Activated CD4-positive, alpha-beta T cell treated with anti-CD3 and anti-CD28 coated beads, Interleukin-2, amount 50 U/mL, for 16 hours (primary cell): ENCODE measurements around the gene CNTN4.

ENCODE experiments used
- DNase-seq: peaks from one replicate; pipeline ENCODE4 v3.0.0-alpha.2; 2020

Gene CNTN4

DNA sequence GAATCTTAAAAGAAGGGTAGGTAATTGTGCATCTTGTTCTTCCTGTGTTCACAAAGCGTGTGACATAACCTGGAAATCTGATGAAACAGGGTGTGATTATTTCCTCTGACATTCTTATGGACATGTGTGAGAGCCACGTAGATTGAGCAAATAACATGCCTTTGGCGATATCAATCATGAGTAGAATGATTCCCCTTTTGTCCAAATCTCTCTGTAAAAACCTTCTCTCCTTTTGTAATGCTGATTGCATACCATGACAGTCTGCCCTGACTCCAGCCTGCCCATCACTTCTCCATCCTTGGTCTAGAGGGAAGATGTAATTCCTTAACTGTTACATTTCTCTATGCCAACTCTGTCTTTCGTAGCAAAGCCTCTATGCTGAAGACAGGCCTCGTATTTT lies 896.5 kb downstream of the CNTN4 start:
- DNase-seq = no peak

DNA sequence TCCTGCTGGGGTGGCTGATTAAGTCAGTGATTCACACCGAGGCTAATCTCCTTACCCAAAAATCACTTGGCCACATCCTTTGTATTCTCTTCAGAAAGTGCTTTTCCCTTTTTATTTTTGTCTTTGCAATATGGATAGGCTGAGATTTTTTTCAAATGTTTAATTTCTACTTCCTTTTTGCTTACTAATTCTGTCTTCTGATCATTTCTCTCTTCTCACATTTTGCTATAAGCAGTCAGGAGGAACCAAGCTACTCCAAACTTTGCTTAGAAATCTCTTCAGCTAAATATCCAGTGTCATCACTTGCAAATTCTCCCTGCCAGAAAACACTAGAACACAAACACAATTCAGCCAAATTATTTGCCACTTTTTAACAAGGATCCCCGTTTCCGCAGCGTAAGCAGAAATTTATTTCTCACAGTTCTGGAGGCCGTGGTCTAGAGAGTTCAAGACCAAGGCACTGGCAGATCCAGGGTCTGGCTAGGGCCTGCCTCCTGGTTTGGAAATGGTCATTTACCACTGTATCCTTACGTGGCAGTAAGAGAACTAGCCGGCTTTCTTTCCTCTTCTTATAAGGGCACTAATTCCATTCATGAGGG lies 906.6 kb downstream of the CNTN4 start:
- no peak for DNase-seq

DNA sequence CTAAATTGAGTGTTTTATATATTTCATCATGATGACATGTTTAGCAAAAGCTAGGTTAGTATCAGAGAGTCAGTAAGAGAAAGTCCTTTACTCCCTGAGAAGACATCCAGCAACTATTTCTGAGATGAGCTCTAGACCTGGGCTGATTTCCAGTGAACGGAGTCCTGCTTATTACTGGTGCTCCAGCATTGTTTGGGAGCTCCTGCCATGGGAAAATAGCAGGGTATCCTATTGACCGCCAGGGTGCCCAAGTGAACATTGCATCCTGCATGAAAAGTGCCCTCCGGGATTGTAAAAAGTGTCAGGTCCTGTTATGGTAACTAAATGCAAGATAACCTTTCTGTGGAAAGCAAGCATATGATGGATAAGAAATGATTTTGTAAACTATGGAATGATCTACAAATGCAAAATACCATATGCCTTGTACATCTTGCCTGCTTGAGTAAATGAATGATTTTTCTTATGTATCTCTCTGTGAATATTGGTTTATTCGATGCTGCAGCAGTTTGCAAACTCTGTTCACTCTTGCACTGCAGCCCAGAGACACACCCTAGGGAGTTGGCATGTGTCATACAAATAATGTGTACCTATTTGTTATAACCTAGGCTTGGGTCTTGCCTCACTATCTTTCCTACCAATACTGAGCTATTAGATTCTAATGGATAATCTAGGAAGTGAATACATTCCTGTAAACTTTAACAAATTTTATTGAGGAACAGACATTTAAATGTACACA lies 914.8 kb downstream of the CNTN4 start:
- no peak for DNase-seq

DNA sequence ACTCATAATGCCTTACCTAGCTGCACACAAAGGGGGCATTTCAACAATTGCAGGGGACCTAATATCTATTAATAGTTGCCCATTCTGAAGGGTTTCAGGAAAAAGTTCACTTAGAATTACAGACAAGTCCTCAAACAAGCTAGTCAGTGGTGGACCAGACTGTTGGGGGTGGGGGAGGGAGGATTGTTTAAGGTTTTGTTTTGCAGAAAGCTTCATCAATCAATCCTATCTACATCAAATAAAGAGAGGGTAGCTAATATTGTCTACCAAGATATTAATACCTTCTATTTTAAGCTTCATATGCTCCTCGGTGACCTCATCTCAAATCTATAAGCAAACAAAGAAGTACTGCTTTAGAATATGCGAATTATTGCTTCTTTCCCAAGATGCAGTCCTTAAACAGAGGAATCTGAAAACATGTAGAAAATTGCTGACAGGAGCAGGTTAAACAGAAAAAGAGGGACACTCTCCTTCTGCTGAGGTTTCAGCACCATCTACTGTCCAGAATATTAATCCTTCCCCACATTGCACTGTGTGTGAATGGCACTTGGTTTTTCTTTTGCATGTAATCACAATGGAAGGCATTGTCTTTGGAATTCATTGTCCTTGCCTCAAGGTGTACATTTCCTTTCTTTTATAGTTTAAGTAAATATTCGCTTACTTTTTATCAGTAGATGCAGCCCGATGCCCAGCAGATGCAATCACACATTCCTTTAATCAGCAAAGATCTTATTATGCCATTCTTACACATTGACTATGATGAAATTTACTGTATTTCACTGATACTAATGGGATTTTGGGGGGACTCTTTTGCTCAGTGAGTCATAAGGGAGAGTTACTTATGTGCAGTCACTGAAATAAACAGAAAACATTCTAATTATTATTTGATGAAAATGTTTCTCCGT lies 916.8 kb downstream of the CNTN4 start:
- no peak for DNase-seq

DNA sequence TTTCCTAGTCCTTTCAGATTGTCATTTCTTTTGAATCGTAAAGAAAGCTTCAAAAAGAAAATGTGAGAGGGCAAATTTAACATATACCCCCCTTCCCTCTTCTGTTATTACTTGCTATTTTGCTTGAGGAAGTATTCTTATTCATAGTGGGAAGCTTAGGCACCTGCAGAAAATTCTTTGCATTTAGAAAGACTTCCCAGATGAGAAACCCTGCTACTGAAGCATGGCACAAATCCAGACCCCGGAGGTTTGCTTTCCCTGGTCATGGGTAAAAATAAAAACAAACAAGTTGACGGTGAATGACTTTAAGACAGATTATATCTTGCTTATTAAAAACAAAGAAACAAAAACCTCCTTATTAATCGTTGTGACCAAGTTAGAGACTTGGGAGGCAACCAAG lies 917.6 kb downstream of the CNTN4 start:
- no peak for DNase-seq

DNA sequence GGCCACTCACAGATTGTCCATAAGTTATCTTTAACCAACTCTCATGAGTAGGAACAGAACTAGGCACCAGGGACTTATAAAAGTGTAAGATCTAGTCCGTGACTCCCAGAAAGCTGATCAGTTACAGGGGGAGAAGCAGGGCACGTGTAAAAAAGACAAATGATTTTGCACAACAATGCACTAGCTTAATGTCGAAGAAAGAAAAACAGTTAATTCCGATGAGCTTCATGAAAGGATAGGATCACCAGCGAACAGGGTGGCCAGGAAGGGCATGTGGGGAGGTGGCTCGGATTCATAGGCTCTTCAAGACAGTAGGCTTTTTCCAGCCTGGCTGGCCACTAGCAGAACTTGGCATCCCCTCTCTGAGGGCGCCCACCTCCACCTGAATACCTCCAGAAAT lies 921.5 kb downstream of the CNTN4 start:
- DNase-seq = no peak

DNA sequence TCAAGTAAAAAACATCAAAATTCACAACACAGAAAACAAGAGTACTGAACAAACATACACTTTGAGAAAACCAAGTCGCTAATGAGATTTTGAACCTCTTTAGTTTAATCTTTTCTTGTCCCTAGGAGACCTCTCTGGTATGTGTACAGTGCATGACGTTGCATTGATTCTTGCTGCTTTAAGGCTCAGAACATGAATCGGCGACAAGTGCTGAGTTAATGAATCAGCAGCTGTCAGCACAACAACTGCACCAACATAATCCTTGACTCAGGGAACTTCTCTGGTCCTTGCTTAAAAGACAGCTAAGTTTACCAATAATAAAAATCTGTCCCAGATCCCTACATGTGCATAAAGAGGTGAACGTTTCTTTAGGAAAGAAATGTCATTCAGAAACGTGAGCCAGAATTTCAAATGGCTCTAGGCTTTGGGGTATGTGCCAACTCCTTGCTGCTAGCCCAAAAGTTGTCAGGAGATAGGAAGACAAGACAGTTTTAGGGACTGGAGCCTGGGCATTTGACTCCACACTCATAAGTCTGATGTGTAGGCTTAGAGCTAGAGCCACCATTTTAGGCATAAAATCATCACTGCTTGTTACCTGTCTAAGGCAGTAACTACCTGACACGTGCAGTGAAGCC lies 924.6 kb downstream of the CNTN4 start:
- no peak for DNase-seq

DNA sequence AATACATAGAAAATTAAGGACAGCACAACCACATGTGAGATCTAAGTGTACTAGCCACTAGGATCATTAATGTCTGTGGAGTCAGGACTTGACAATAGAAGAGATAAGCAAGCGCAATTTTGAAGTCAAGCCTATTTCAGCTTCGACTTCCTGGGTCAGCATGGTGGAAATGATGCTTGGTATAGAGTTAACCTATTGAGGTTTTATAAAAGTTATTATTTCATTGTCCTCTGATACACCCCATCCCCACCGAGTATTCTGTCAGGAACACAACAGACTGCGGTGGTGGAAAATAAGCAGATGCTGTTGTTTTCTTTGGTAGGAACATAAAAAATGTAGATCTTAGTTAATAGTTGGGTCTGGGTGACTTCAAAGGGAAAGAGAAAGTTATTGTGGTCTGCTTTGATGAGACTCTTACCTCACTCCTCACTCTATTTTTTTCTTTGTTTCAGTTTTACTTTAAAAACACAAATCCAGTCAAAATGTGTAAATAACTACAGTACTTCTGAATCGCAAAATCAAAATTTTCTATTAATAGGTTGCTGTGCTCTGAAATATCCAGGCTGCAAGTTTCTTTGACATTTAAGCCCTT lies 929.4 kb downstream of the CNTN4 start:
- DNase-seq = peak; percentile 5

DNA sequence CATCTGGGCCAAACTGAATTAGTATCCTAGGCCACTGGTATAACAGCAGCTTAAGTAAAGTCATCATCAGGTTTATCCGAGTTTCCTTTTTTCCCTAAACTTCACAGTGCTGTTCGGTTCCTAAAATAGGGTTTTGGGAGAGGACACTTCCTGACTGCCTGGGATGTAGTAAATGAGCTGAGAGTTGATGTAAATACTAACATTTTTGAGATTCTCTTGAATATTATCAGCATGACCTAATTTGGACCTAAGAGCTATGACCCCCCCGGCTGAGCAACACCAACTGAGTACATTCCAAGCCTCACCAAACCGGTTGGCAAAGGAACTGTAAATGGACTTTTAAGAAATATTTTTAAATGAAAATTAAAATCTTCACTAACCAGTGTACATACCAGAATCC lies 932.7 kb downstream of the CNTN4 start:
- no peak for DNase-seq

DNA sequence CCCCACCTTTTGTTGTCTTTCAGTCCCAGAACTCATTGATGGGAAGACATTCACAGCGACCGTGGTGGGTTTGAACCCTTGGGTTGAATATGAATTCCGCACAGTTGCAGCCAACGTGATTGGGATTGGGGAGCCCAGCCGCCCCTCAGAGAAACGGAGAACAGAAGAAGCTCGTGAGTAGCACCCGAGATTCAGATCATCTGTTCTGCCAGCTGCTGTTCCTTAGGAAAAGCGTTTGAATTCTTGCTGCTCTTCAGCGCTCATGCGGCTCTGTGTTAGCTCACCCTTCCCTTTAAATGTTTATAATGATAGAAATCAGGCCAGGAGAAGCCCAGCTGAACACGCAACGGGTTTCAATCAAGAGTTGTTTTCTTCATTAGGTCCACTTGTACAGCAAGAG lies 938.5 kb downstream of the CNTN4 start:
- no peak for DNase-seq

DNA sequence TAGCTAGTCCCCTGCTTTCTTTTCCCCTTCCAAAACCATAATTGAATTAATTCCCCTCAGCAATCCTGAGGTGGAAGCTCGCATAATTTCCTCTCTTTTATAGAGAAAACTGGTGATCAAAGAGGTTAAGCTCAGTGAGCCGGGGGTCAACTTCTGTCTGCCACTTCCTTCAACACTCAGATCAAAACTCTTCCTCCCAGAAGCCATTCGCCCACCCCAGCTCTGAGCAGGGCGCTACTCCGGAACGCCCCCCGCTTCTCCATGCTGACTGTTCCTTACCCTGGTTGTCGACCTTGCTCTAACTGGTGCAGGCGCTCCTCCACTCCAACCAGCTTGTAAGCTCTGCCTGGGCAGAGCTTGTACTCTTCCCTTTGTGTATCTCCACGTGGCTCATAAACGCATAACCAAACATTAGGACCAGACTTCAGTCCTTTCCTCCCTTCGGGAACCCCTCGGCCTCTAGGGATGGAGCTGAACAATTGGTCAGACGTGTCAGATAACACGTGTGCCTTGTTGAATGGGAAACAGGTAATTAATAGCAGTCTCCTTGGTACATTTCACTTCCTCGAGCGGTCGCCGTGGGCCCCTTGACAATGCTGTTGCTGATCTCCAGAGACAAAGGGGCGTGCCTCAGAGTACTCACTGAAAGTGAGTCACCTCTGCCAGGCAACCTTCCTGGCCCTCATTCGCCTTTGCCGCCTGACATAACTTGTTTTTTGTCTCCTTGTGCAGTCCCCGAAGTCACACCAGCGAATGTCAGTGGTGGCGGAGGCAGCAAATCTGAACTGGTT lies 939.7 kb downstream of the CNTN4 start:
- DNase-seq = no peak

DNA sequence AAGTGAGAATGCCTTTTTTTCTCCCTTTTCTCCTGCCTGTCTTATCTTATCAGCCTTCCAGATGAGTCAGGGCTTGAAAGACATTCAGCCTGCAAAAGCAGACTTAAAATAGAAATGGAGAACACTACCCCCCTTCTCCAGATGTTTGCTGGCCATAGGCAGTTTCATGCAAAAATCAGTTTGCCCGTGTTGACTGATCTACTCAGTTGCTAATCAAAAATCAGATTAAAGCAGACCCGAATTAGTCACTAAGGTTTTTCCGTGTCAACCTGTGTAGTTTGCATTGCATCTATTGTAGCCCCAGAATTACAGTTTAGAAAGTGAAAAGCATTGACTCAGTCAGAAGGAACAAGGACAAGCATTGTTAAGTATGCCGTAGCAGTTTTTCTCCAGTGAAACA lies 955.3 kb downstream of the CNTN4 start:
- no peak for DNase-seq

DNA sequence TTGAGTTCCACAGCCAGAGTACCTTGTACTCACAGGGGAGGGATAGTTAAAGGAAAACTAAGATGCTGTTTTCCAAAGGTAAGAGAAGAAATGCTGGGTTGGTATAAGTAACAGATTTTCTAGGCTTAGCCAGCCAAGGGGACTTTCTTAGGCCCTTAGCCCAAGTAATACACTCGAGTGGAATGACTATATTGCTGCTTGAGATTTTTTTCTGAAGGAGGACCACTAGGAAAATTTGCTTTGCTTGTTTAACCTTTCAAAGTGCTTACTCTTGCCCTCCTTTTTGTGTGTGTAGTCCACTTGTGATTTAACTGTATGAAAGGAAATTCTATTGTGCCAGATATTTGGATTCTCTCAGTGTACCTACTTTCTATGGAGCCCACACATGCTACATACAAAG lies 961.0 kb downstream of the CNTN4 start:
- no peak for DNase-seq

DNA sequence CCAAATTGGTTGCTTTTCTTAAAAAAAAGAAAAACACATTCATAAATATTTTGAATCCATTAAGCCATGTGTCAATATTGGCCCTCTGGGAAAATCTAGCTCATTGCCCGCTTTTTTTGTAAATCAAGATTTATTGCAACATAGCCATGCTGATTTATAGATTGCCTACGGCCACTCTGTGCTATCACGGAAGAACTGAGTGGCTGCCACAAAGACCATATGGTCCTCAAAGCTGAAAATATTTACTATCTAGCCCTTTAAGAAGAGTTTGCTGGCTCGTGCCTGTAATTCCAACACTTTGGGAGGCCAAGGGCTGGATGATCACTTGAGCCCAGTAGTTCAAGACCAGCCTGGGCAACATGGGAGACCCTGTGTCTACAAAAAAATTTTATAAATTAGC lies 965.6 kb downstream of the CNTN4 start:
- no peak for DNase-seq

DNA sequence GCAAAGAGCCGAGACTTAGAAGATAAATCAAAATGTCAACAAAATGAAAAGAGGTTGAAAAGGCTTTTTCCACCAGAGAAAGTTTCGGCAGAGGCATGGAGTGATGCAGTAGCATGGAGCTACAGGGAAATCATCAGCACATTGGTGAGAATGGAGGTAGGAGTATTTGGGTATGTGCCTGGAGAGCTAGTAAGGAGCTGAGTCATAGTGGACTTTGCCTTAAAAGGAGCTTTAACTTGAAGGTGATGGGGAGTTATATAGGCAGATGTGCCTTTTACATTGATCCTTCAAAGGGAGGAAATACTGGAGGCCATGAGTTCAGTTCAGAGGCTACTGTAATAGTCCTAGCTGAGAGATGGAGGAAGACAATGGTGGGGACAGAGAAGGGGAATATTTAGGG lies 967.2 kb downstream of the CNTN4 start:
- DNase-seq = no peak

DNA sequence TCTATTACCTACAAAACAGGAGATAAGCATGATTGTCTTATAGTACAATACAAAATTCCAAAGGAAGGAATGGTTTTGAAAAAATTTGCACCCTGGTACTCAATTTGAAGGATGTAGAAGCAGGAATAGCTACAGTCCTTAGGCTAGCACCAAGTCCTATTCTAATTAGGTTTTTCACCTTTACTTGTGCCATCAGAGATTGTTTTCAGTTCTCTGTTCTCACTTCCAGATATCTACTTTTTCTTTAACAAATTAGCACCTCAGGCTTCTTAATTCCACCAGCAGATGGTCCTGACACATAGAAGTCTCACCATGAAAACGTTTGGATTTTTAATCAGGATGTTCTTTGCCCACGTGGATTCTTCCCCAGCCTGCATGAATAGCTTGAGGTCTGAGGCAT lies 967.7 kb downstream of the CNTN4 start:
- no peak for DNase-seq

DNA sequence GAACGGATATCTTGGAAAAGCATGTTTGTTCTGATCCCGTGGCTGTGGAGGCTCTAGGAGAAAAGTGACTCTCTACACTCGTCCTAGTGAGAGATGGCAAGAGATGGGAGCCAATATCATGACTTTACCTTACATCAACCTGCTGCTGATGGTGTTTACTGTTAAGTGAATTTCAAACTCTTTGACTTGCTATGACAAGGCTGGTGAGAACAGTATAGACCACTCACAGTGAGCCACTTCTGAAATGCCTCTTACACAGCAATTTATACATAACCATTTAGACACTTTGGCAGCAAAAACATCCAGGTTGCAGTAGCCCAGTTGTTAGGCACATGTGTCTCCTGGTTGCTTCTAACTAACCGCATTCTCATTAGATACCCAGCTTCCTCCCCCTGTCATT lies 968.2 kb downstream of the CNTN4 start:
- DNase-seq = no peak

DNA sequence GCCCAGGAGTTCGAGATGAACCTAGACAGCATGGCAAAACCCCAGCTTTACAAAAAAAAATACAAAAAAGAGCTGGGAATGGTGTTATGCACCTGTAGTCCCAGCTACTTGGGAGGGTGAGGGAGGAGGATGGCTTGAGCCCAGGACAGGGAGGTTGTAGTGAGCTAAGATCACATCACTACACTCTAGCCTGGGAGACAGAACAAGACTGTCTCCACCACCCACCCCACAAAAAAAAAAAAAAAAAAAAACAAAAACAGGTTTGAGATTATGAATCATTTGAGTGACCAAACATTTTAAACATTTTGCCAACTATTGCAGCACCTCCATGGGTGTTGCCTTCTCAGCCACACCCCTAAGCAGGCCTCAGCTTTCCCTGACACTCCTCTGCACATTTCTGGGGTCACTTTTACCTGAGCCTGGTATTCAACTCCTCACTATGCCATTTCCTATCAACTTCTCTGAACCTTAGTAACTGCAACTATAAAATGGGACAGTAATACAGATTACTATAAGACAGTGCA lies 969.8 kb downstream of the CNTN4 start:
- no peak for DNase-seq

DNA sequence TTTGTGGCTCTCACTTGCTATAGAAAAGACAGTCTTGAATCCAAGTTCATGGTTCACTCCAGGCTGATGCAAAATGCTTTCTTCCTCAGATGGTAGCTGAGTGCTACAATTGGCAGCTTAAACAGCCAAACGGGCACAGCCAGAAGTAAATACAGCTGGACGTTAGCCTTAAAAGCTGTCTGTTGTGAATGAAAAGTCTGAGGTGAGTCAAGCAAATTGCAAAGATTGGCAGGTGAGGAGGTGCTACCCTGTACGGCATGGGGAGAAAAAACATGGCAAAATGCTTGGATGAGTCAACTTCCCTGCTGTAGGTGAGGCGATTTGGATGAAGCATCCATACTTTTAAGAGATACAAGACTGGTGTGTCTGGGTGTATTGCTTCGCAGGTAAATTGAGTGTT lies 971.1 kb downstream of the CNTN4 start:
- no peak for DNase-seq

DNA sequence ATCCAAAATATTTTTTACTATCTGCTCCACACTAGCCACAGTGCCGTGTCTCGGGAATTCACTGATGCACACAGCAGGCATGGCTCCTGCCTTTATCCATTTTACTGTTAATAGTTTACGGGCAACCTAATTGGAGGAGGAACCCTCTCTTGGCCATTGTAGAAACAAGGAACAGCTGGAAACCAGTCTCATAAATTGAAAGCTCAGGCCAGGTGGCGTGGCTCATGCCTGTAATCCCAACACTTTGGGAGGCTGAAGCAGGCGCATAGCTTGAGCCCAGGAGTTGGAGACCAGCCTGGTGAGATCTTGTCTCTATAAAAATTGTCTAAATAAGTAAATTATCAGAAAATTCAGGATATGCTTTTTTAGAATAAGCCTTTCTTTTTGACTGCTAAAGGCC lies 972.5 kb downstream of the CNTN4 start:
- no peak for DNase-seq

DNA sequence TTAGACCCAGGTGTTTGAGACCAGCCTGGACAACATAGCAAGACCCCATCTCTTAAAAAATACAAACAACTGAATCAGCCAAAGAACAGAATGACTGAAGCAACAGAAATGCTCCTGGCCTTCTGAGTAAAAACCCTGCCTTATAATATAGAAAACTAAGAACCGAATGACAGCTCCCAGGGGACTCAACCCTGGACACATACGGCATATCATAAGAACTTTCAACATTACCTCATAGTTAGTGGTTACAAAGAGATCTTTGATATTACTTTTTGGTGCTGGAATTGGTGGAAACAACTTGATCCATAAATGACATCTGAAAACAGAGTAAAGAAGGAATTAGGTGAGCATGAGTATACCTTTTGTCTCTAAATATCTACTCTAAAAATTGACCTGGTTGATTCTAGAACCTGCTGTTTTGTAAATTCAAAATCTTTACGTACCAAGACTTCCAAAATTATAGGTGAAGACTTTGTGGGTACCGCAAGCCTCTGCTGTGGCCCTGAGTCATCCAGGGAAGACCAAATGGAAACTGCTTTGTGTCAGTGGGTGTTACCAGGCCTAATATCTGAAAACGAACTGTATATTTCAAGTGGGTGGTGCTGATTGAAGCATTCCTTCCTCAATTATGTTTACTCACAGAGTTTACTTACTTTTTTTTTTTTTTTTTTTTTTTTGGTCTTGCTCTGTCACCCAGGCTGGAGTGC lies 976.0 kb downstream of the CNTN4 start:
- no peak for DNase-seq
